DOHH2 (cell line): Measurements from ENCODE around the gene RBM44.

Source experiments
- CTCF ChIP-seq: fragments of 200-600 bp; sonication (generic); IDR thresholded peaks from one replicate; pipeline ENCODE4 v1.5.1; 2014; ENCODE audit warnings: antibody characterized with exemption, mild to moderate bottlenecking, low read depth, low read length; ENCODE audit not compliant: poor library complexity, severe bottlenecking
- EZH2phosphoT487 ChIP-seq: fragments of 200-600 bp; sonication (generic); IDR thresholded peaks from 2 replicates; pipeline ENCODE4 v1.6.1; 2017; ENCODE audit warnings: borderline replicate concordance, mild to moderate bottlenecking, antibody characterized with exemption, low read length, moderate library complexity, mixed read lengths

GRCh38 chr2:237779521-237779920 lies 19.1 kb upstream of the RBM44 start:
- TF ChIP-seq EZH2phosphoT487: no peak
- TF ChIP-seq CTCF: no peak
